IMR-90 (cell line): ENCODE results near the gene GGNBP2. TPM values are rescaled to one million over a fixed set of nuclear protein-coding genes. Genes with fewer than 3 reads are reported as not detected.

Source experiments
- ATAC-seq: fragments of 200-7000 bp; cut with Tn5 transposase; 2 replicates; pipeline ENCODE4 v1.9.1; 2020; ENCODE audit warnings: low read depth, mild to moderate bottlenecking, moderate library complexity
- BruUV-seq: library from RNA; stranded (reverse); fragments of 400-500 nt; replicated peaks from 2 replicates; lab custom pipeline; 2021; lab: Mats Ljungman, UMichigan
- CTCF ChIA-PET: fragments of 300-600 bp; formaldehyde crosslinking; extraction: SDS; loops from one replicate; lab custom pipeline; 2021; ENCODE audit warnings: antibody characterized with exemption; lab: Yijun Ruan, JAX
- POLR2A ChIA-PET: fragments of 300-600 bp; sonication (Branson Sonifier 250); formaldehyde crosslinking; loops from one replicate; lab custom pipeline; 2022; ENCODE audit warnings: antibody characterized with exemption; ENCODE audit not compliant: unreplicated experiment; lab: Charles Lee
- DNase-seq: peaks from one replicate; pipeline ENCODE4 v3.0.0; 2013
- H2AFZ ChIP-seq: replicated peaks from 2 replicates; pipeline ENCODE3; 2013; ENCODE audit warnings: low read length, mild to moderate bottlenecking; ENCODE audit not compliant: poor library complexity
- H2AK5ac ChIP-seq: 2 replicates; pipeline ENCODE4 v1.6.1; 2013; ENCODE audit warnings: low read depth, low read length, inconsistent platforms
- H2AK9ac ChIP-seq: replicated peaks from 2 replicates; pipeline ENCODE3; 2013; ENCODE audit warnings: mild to moderate bottlenecking, low read depth, low read length, moderate library complexity; ENCODE audit not compliant: poor library complexity
- H2BK120ac ChIP-seq: 2 replicates; pipeline ENCODE4 v1.6.1; 2013; ENCODE audit warnings: low read depth, low read length, inconsistent platforms
- H2BK15ac ChIP-seq: 3 replicates; pipeline ENCODE4 v1.6.1; 2013; ENCODE audit warnings: low read depth, low read length, inconsistent platforms
- H2BK20ac ChIP-seq: 2 replicates; pipeline ENCODE4 v1.6.1; 2013; ENCODE audit warnings: low read depth, mild to moderate bottlenecking, inconsistent platforms, low read length, moderate library complexity
- H2BK5ac ChIP-seq: 2 replicates; pipeline ENCODE4 v1.6.1; 2013; ENCODE audit warnings: mild to moderate bottlenecking, low read depth, low read length, inconsistent platforms; ENCODE audit not compliant: poor library complexity, severe bottlenecking
- H3K14ac ChIP-seq: replicated peaks from 2 replicates; pipeline ENCODE4 v1.6.1; 2013; ENCODE audit warnings: low read depth, low read length, inconsistent platforms
- H3K18ac ChIP-seq: 2 replicates; pipeline ENCODE4 v1.6.1; 2013; ENCODE audit warnings: low read depth, low read length, control low read depth
- H3K23ac ChIP-seq: 2 replicates; pipeline ENCODE4 v1.6.1; 2013; ENCODE audit warnings: low read depth, low read length, inconsistent platforms
- H3K27ac ChIP-seq: 2 replicates; pipeline ENCODE4 v1.5.1; 2013; ENCODE audit warnings: mild to moderate bottlenecking, control low read depth, low read length; ENCODE audit not compliant: insufficient read depth
- H3K27me3 ChIP-seq: 2 replicates; pipeline ENCODE4 v1.6.1; 2013; ENCODE audit warnings: low read length; ENCODE audit not compliant: control insufficient read depth, insufficient read depth
- H3K36me3 ChIP-seq: 2 replicates; pipeline ENCODE4 v1.6.1; 2013; ENCODE audit warnings: low read length, mixed read lengths; ENCODE audit not compliant: control insufficient read depth, insufficient read depth
- H3K4ac ChIP-seq: 2 replicates; pipeline ENCODE4 v1.6.1; 2013; ENCODE audit warnings: low read depth, low read length, inconsistent platforms
- H3K4me1 ChIP-seq: 2 replicates; pipeline ENCODE4 v1.6.1; 2013; ENCODE audit warnings: low read length, mixed read lengths; ENCODE audit not compliant: control insufficient read depth, insufficient read depth
- H3K4me2 ChIP-seq: 2 replicates; pipeline ENCODE4 v1.6.1; 2013; ENCODE audit warnings: low read depth, mild to moderate bottlenecking, control low read depth, low read length, moderate library complexity
- H3K4me3 ChIP-seq: 2 replicates; pipeline ENCODE4 v1.5.1; 2013; ENCODE audit warnings: low read depth, mild to moderate bottlenecking, control low read depth, low read length, moderate library complexity; ENCODE audit not compliant: insufficient read depth
- H3K56ac ChIP-seq: 2 replicates; pipeline ENCODE4 v1.6.1; 2013; ENCODE audit warnings: low read length, inconsistent platforms; ENCODE audit not compliant: insufficient read depth; ENCODE audit errors: extremely low read depth
- H3K79me1 ChIP-seq, 2 experiments: 2 replicates each; pipeline ENCODE4 v1.6.1; 2013; ENCODE audit warnings: low read length in 2 of 2, inconsistent platforms in 1 of 2, low read depth in 1 of 2
- H3K9ac ChIP-seq: 2 replicates; pipeline ENCODE4 v1.6.1; 2013; ENCODE audit warnings: low read depth, low read length, control low read depth
- H3K9me1 ChIP-seq: 2 replicates; pipeline ENCODE4 v1.6.1; 2013; ENCODE audit warnings: low read length, inconsistent platforms; ENCODE audit not compliant: insufficient read depth
- H3K9me3 ChIP-seq: 2 replicates; pipeline ENCODE4 v1.6.1; 2013; ENCODE audit warnings: low read length; ENCODE audit not compliant: control insufficient read depth, insufficient read depth
- H4K20me1 ChIP-seq: 2 replicates; pipeline ENCODE4 v1.6.1; 2013; ENCODE audit warnings: low read length, inconsistent platforms; ENCODE audit not compliant: insufficient read depth
- H4K5ac ChIP-seq: 2 replicates; pipeline ENCODE4 v1.6.1; 2013; ENCODE audit warnings: mild to moderate bottlenecking, low read depth, low read length, control low read depth
- H4K8ac ChIP-seq, 2 experiments: 2 replicates each; pipeline ENCODE4 v1.6.1; 2013; ENCODE audit warnings: low read depth in 2 of 2, low read length in 2 of 2, control low read depth in 1 of 2, inconsistent platforms in 1 of 2
- H4K91ac ChIP-seq: 2 replicates; pipeline ENCODE4 v1.6.1; 2013; ENCODE audit warnings: low read depth, low read length, inconsistent platforms; ENCODE audit not compliant: insufficient read depth
- RCOR1 ChIP-seq: IDR thresholded peaks from 2 replicates; pipeline ENCODE4 v1.6.1; 2012; ENCODE audit warnings: mild to moderate bottlenecking, low read length, improper control_type of control experiment; ENCODE audit not compliant: insufficient replicate concordance
- WGBS, 2 experiments: methylation state at CpG; one replicate each; pipeline versions ENCODE4 v1.1.5 to v1.1.7; 2013; ENCODE audit warnings: missing lambda C conversion rate in 2 of 2; ENCODE audit not compliant: insufficient read length in 1 of 2; ENCODE audit errors: extremely low coverage in 2 of 2; 5-methylcytosine and 5-hydroxymethylcytosine counted together
- dilution Hi-C: fragments of 300-500 bp; cut with HindIII; formaldehyde crosslinking; loops from one replicate; pipeline ENCODE4 v1.14.3; 2018; ENCODE audit warnings: low sequenced_read_pairs; ENCODE audit not compliant: unreplicated experiment
- in situ Hi-C: fragments of 300-500 bp; cut with MboI; formaldehyde crosslinking; loops from 3 replicates; pipeline ENCODE4 v1.14.3; 2019; ENCODE audit warnings: low sequenced_read_pairs, inconsistent platforms, mixed read lengths
- intact Hi-C: fragments of 100-400 bp; cut with micrococcal nuclease; formaldehyde crosslinking; loops from 2 replicates; pipeline ENCODE4 v1.10.0; 2022
- polyA plus RNA-seq, 3 experiments: library from polyadenylated mRNA; depleted of rRNA; stranded (reverse); fragments of >200 nt; gene quantifications; 2 replicates each; pipeline ENCODE4 v1.2.3, GENCODE V29; 2012; ENCODE audit warnings: low replicate concordance in 1 of 3
- total RNA-seq: library from RNA; depleted of rRNA; stranded (reverse); fragments of >200 nt; gene quantifications from 2 replicates; pipeline ENCODE4 v1.2.3, GENCODE V29; 2012

GGNBP2 gene
- total and polyA plus RNA-seq, 2 of the 4 experiments (the other 2 are of a cell fraction) = 40.7 to 56.2 TPM

GRCh38 chr17:36566081-36566480 lies 21.4 kb downstream of the GGNBP2 start:
- 92% methylated on average over 3 of the region's 4 CpGs; no CpG with 5 or more reads in 1 of the 2 experiments for WGBS, 2 experiments
- CTCF ChIA-PET = no interaction called here

More at GRCh38 chr17:36566081-36566480, 21.4 kb downstream of the GGNBP2 start:
- Histone ChIP-seq H2BK20ac (no peak overlapping the region), H3K56ac (no peak overlapping the region), H3K23ac (no peak overlapping the region), H3K4me3 (no peak overlapping the region), H3K14ac (no peak overlapping the region), H3K27me3 (no peaks in the 10 kb centered on the region), H2AK9ac (no peak overlapping the region), H3K27ac (no peak overlapping the region), H3K4me1 (no peaks in the 10 kb centered on the region), H4K91ac (no peak overlapping the region), H3K4ac (no peak overlapping the region), H3K79me1 (peaks cover 27 to 42% of the 10 kb centered on the region in 2 experiments), H3K9me1 (peaks cover 4% of the 10 kb centered on the region; the same call in 1 of the 2 replicates), H2AK5ac (no peak overlapping the region), H3K9me3 (no peaks in the 10 kb centered on the region), H2BK120ac (no peak overlapping the region), H4K20me1 (peaks cover 39% of the 10 kb centered on the region), H2BK5ac (no peak overlapping the region), H3K9ac (no peak overlapping the region), H2BK15ac (no peak overlapping the region), H2AFZ (no peak overlapping the region), H3K36me3 (peaks cover 56% of the 10 kb centered on the region), H3K4me2 (no peak overlapping the region), H4K8ac (no peak overlapping the region), H3K18ac (no peak overlapping the region), H4K5ac (no peak overlapping the region)
- BruUV-seq = no TSS peak
- DNase-seq (no peak), ATAC-seq (no peak)
- no peak for TF ChIP-seq RCOR1
- intact Hi-C loops (no loop called here), in situ Hi-C loops (no loop called here), dilution Hi-C loops (no loop called here)
- POLR2A ChIA-PET = no interaction called here
